CD8-positive, alpha-beta memory T cell (primary cell): ENCODE results near the gene CHML. TPM values are rescaled to one million over a fixed set of nuclear protein-coding genes. Genes with fewer than 3 reads are reported as not detected.
A peak's percentile ranks its signal among the peaks of the same experiment; 100 is the strongest.

ENCODE experiments used
- CTCF ChIA-PET: fragments of 350-600 bp; sonication (Branson Sonifier 250); formaldehyde crosslinking; loops from one replicate; lab custom pipeline; 2021; ENCODE audit warnings: antibody characterized with exemption; lab: Charles Lee
- POLR2A ChIA-PET: fragments of 350-600 bp; sonication (Branson Sonifier 250); formaldehyde crosslinking; loops from one replicate; lab custom pipeline; 2021; ENCODE audit warnings: antibody characterized with exemption; lab: Charles Lee
- DNase-seq, 5 donors: peaks; one replicate each; pipeline versions ENCODE4 v3.0.0 to v3.0.0-alpha.2; 2020 to 2022; ENCODE audit warnings: mixed read lengths in 1 of 5
- H3K27ac ChIP-seq: one replicate; pipeline ENCODE4 v1.7.0; 2013; ENCODE audit warnings: low read depth, mild to moderate bottlenecking, low read length, moderate library complexity
- H3K27me3 ChIP-seq: 2 replicates; pipeline ENCODE4 v1.7.0; 2013; ENCODE audit warnings: low read length, mild to moderate bottlenecking; ENCODE audit not compliant: insufficient read depth, poor library complexity, severe bottlenecking
- H3K36me3 ChIP-seq: 2 replicates; pipeline ENCODE4 v1.7.0; 2013; ENCODE audit warnings: mild to moderate bottlenecking, low read length, moderate library complexity; ENCODE audit not compliant: insufficient read depth
- H3K4me1 ChIP-seq: 2 replicates; pipeline ENCODE4 v1.7.0; 2013; ENCODE audit warnings: mild to moderate bottlenecking, low read length, moderate library complexity; ENCODE audit not compliant: insufficient read depth
- H3K4me3 ChIP-seq: 2 replicates; pipeline ENCODE4 v1.7.0; 2013; ENCODE audit warnings: mild to moderate bottlenecking, low read length
- H3K9me3 ChIP-seq: 2 replicates; pipeline ENCODE4 v1.7.0; 2013; ENCODE audit warnings: mild to moderate bottlenecking, low read length
- H3K27ac Mint-ChIP-seq, 8 donors: one replicate each; pipeline ENCODE4 v1.8.0; 2020 to 2021; ENCODE audit warnings: mixed read lengths in 8 of 8, mild to moderate bottlenecking in 6 of 8, inconsistent platforms in 3 of 8, moderate library complexity in 3 of 8
- H3K27me3 Mint-ChIP-seq, 2 donors: one replicate each; pipeline ENCODE4 v1.8.0; 2020 to 2021; ENCODE audit warnings: mixed read lengths in 2 of 2, mild to moderate bottlenecking in 1 of 2, moderate library complexity in 1 of 2
- H3K36me3 Mint-ChIP-seq, 3 donors: one replicate each; pipeline ENCODE4 v1.8.0; 2020 to 2021; ENCODE audit warnings: mixed read lengths in 3 of 3, inconsistent platforms in 1 of 3, mild to moderate bottlenecking in 1 of 3
- H3K4me1 Mint-ChIP-seq, 3 donors: one replicate each; pipeline ENCODE4 v1.8.0; 2020 to 2021; ENCODE audit warnings: mixed read lengths in 3 of 3, inconsistent platforms in 1 of 3, mild to moderate bottlenecking in 1 of 3
- H3K4me3 Mint-ChIP-seq, 7 donors: one replicate each; pipeline ENCODE4 v1.8.0; 2020 to 2021; ENCODE audit warnings: mixed read lengths in 7 of 7, mild to moderate bottlenecking in 6 of 7, moderate library complexity in 4 of 7, inconsistent platforms in 2 of 7
- H3K9me3 Mint-ChIP-seq, 5 donors: one replicate each; pipeline ENCODE4 v1.8.0; 2020 to 2022; ENCODE audit warnings: mixed read lengths in 5 of 5, mild to moderate bottlenecking in 3 of 5, moderate library complexity in 2 of 5, inconsistent platforms in 1 of 5
- polyA plus RNA-seq: library from polyadenylated mRNA; unstranded; fragments of 300-500 nt; fragmentation: Illumina TruSeq; gene quantifications from one replicate; pipeline ENCODE4 v1.2.3, GENCODE V29; 2021
- total RNA-seq, 2 experiments: library from RNA; stranded (reverse); gene quantifications; one replicate each; pipeline ENCODE4 v1.2.3, GENCODE V29; 2021

The CHML gene
- total and polyA plus RNA-seq, 3 experiments from 2014 or later = 3.9 to 21.6 (median 20.3) TPM

GRCh38 chr1:241607497-241607896, 32.7 kb downstream of the CHML start:
- peaks cover 2 to 9% (median 7%) of the 10 kb centered on the region in 3 donors for H3K36me3 Mint-ChIP-seq
- no peaks in the 10 kb centered on the region for H3K4me1 Mint-ChIP-seq
- Histone ChIP-seq H3K27me3 (no peaks in the 10 kb centered on the region), H3K36me3 (no peaks in the 10 kb centered on the region), H3K9me3 (no peaks in the 10 kb centered on the region), H3K4me1 (no peaks in the 10 kb centered on the region), H3K27ac (no peak overlapping the region), H3K4me3 (no peak overlapping the region)
- CTCF ChIA-PET = no interaction called here
- H3K27ac Mint-ChIP-seq = peak overlapping the region in 1 of 8 donors; percentile 35
- DNase-seq = no peak
- peaks cover 0 to 1% of the 10 kb centered on the region in 2 donors for H3K27me3 Mint-ChIP-seq
- no peak overlapping the region for H3K4me3 Mint-ChIP-seq
- POLR2A ChIA-PET = no interaction called here
- no peaks in the 10 kb centered on the region for H3K9me3 Mint-ChIP-seq

GRCh38 chr1:241606544-241606943, 33.6 kb downstream of the CHML start:
- Histone ChIP-seq H3K9me3 (no peaks in the 10 kb centered on the region), H3K27me3 (no peaks in the 10 kb centered on the region), H3K4me1 (no peaks in the 10 kb centered on the region), H3K36me3 (no peaks in the 10 kb centered on the region), H3K27ac (no peak overlapping the region), H3K4me3 (no peak overlapping the region)
- DNase-seq = no peak
- Mint-ChIP-seq H3K36me3 (peaks cover 2 to 12% (median 9%) of the 10 kb centered on the region in 3 donors), H3K27me3 (peaks cover 0 to 2% of the 10 kb centered on the region in 2 donors), H3K9me3 (no peaks in the 10 kb centered on the region), H3K4me3 (no peak overlapping the region), H3K27ac (no peak overlapping the region), H3K4me1 (no peaks in the 10 kb centered on the region)
- CTCF ChIA-PET = no interaction called here
- POLR2A ChIA-PET = no interaction called here

- H3K4me1 Mint-ChIP-seq = no peaks in the 10 kb centered on the region
- no peak for DNase-seq
- H3K9me3 Mint-ChIP-seq = no peaks in the 10 kb centered on the region
- CTCF ChIA-PET = no interaction called here
- no peak overlapping the region for H3K4me3 Mint-ChIP-seq
- POLR2A ChIA-PET = no interaction called here
- Histone ChIP-seq H3K4me3 (no peak overlapping the region), H3K4me1 (no peaks in the 10 kb centered on the region), H3K9me3 (no peaks in the 10 kb centered on the region), H3K27ac (no peak overlapping the region), H3K36me3 (no peaks in the 10 kb centered on the region), H3K27me3 (no peaks in the 10 kb centered on the region)
- H3K27ac Mint-ChIP-seq = no peak overlapping the region
- peaks cover 0 to 2% of the 10 kb centered on the region in 2 donors for H3K27me3 Mint-ChIP-seq
- H3K36me3 Mint-ChIP-seq = peaks cover 8 to 14% (median 13%) of the 10 kb centered on the region in 3 donors
Observed at GRCh38 chr1:241605146-241605805, 34.9 kb downstream of the CHML start.

GRCh38 chr1:241603731-241604245, 36.4 kb downstream of the CHML start:
- no peaks in the 10 kb centered on the region for H3K36me3 ChIP-seq

GRCh38 chr1:241600496-241600901, 39.7 kb downstream of the CHML start:
- H3K27me3 Mint-ChIP-seq = peaks cover 0 to 1% of the 10 kb centered on the region in 2 donors
- ChIA-PET POLR2A (no interaction called here), CTCF (no interaction called here)
- no peaks in the 10 kb centered on the region for H3K4me1 Mint-ChIP-seq
- DNase-seq = no peak
- H3K9me3 Mint-ChIP-seq = no peaks in the 10 kb centered on the region
- H3K9me3 ChIP-seq = no peaks in the 10 kb centered on the region
- no peaks in the 10 kb centered on the region for H3K4me1 ChIP-seq
- no peak overlapping the region for H3K27ac ChIP-seq
- H3K36me3 Mint-ChIP-seq = peaks cover 14 to 20% (median 14%) of the 10 kb centered on the region in 3 donors
- no peak overlapping the region for H3K4me3 Mint-ChIP-seq
- H3K4me3 ChIP-seq = no peak overlapping the region
- H3K36me3 ChIP-seq = no peaks in the 10 kb centered on the region
- no peaks in the 10 kb centered on the region for H3K27me3 ChIP-seq
- no peak overlapping the region for H3K27ac Mint-ChIP-seq

More at GRCh38 chr1:241603731-241604245, 36.4 kb downstream of the CHML start:
- Histone ChIP-seq H3K4me3 (no peak overlapping the region), H3K9me3 (no peaks in the 10 kb centered on the region), H3K27me3 (no peaks in the 10 kb centered on the region), H3K4me1 (no peaks in the 10 kb centered on the region), H3K27ac (no peak overlapping the region)
- ChIA-PET POLR2A (no interaction called here), CTCF (no interaction called here)
- H3K27ac Mint-ChIP-seq = peak overlapping the region in 1 of 8 donors; percentile 73
- DNase-seq = no peak
- peaks cover 8 to 14% (median 13%) of the 10 kb centered on the region in 3 donors for H3K36me3 Mint-ChIP-seq
- H3K4me3 Mint-ChIP-seq = no peak overlapping the region
- H3K4me1 Mint-ChIP-seq = no peaks in the 10 kb centered on the region
- H3K27me3 Mint-ChIP-seq = peaks cover 0 to 2% of the 10 kb centered on the region in 2 donors
- H3K9me3 Mint-ChIP-seq = no peaks in the 10 kb centered on the region

DNA sequence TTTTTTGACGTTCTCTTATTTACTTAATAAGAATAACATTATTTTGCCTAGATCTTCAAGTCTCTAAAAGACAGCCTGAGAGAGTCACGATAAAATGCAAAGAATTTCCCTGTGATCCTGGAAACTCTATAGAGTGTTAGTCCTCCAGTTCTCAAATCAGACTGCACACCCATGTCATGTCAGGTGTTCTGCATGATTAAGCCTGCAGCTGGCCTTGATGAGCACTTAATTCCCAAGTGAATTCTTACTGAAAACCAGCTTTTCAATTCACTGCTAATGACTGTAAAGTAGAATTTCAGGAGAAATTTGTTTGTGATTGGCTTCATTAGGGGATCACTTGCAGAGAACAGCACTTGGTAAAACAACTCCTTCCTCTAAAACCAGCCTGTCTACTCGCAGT, 41.9 kb downstream of the CHML start:
- Mint-ChIP-seq H3K36me3 (peaks cover 15 to 30% (median 21%) of the 10 kb centered on the region in 3 donors), H3K9me3 (no peaks in the 10 kb centered on the region)
- CTCF ChIA-PET = interaction anchor here (0.6 kb wide), 1 partner anchor 364 kb away, joined by 3 read pairs; no protein-coding TSS in a partner anchor

GRCh38 chr1:241596633-241597032, 43.5 kb downstream of the CHML start:
- no peaks in the 10 kb centered on the region for H3K36me3 ChIP-seq
- peaks cover 9 to 23% (median 22%) of the 10 kb centered on the region in 3 donors for H3K36me3 Mint-ChIP-seq
- no peak overlapping the region for H3K27ac Mint-ChIP-seq
- POLR2A ChIA-PET = no interaction called here
- H3K27me3 ChIP-seq = no peaks in the 10 kb centered on the region
- no peak overlapping the region for H3K4me3 ChIP-seq
- H3K9me3 ChIP-seq = no peaks in the 10 kb centered on the region
- peaks cover 0 to 1% of the 10 kb centered on the region in 2 donors for H3K27me3 Mint-ChIP-seq
- H3K4me3 Mint-ChIP-seq = no peak overlapping the region
- CTCF ChIA-PET = interaction anchor here (1.3 kb wide), 1 partner anchor 14 kb away, joined by 3 read pairs; no protein-coding TSS in a partner anchor
- no peak overlapping the region for H3K27ac ChIP-seq
- H3K9me3 Mint-ChIP-seq = no peaks in the 10 kb centered on the region
- no peaks in the 10 kb centered on the region for H3K4me1 Mint-ChIP-seq
- no peak for DNase-seq
- H3K4me1 ChIP-seq = no peaks in the 10 kb centered on the region

More for the DNA sequence above, 41.9 kb downstream of the CHML start:
- H3K4me3 Mint-ChIP-seq = no peak overlapping the region
- no peak overlapping the region for H3K27ac ChIP-seq
- H3K36me3 ChIP-seq = no peaks in the 10 kb centered on the region
- no peak for DNase-seq
- H3K27ac Mint-ChIP-seq = no peak overlapping the region
- no peaks in the 10 kb centered on the region for H3K27me3 ChIP-seq
- no peak overlapping the region for H3K4me3 ChIP-seq
- peaks cover 0 to 1% of the 10 kb centered on the region in 2 donors for H3K27me3 Mint-ChIP-seq
- H3K4me1 ChIP-seq = no peaks in the 10 kb centered on the region
- H3K4me1 Mint-ChIP-seq = no peaks in the 10 kb centered on the region
- H3K9me3 ChIP-seq = no peaks in the 10 kb centered on the region
- POLR2A ChIA-PET = no interaction called here

GRCh38 chr1:241593186-241593585, 47.0 kb downstream of the CHML start:
- POLR2A ChIA-PET = no interaction called here
- Mint-ChIP-seq H3K4me1 (no peaks in the 10 kb centered on the region), H3K27me3 (no peaks in the 10 kb centered on the region), H3K27ac (no peak overlapping the region), H3K4me3 (no peak overlapping the region), H3K36me3 (peaks cover 4 to 21% (median 16%) of the 10 kb centered on the region in 3 donors), H3K9me3 (no peaks in the 10 kb centered on the region)
- no peak overlapping the region for H3K4me3 ChIP-seq
- no peaks in the 10 kb centered on the region for H3K27me3 ChIP-seq
- no peak for DNase-seq
- CTCF ChIA-PET = no interaction called here
- no peaks in the 10 kb centered on the region for H3K9me3 ChIP-seq
- no peak overlapping the region for H3K27ac ChIP-seq
- no peaks in the 10 kb centered on the region for H3K36me3 ChIP-seq
- H3K4me1 ChIP-seq = no peaks in the 10 kb centered on the region
